Activated CD4-positive, CD25-positive, alpha-beta regulatory T cell treated with anti-CD3 and anti-CD28 coated beads, Interleukin-2, amount 50 U/mL, for 24 hours (primary cell): Measurements from ENCODE around the gene RUNX2.
A peak's percentile ranks its signal among the peaks of the same experiment; 100 is the strongest.
"Not testable (repeated sequence)": the region's sequence is repeated elsewhere in the genome, so short reads cannot be mapped to it uniquely, and the experiment has no call there.

Experiments
- ATAC-seq, 2 donors: fragments of 150-1000 bp; cut with Tn5 transposase; one replicate each; pipeline ENCODE4 v1.10.0; 2021; ENCODE audit warnings: mild to moderate bottlenecking in 1 of 2, moderate library complexity in 1 of 2

The RUNX2 gene

DNA sequence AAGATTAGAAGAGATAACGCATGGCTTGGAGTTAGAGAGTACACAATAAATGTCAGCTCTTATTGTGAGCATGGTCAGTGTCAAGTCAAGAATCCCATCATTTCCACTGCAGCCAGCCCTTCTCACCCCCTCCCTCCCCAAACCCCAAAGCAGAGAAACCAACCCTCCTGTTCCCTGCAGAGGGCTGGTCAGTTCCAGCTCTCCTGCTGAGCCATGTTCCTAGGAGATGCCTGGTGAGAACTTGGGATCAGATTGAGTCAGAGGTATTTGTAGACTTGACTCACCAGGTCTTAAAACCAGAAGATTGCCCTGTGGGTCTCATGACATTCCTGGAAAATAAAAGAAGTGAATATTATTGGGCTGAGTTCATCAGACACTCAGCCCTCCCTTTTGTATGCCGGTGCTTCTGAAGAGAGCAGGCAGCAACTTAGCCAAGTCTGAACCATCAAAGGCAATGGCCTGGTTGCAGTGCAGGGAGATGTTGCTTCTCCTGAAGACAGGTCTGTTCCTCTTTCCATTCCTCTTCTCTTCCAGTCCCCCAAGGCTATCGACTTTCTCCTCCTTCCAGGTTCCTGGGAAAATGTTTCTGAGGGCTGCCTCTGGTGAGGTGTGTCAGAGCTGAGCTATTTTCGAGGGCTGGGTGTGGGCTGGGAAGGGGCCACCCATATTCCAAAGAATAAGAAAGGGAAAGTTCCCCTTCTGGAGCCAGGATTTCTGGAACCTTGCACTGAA is 327.8 kb downstream of the RUNX2 start:
- no peak for ATAC-seq

DNA sequence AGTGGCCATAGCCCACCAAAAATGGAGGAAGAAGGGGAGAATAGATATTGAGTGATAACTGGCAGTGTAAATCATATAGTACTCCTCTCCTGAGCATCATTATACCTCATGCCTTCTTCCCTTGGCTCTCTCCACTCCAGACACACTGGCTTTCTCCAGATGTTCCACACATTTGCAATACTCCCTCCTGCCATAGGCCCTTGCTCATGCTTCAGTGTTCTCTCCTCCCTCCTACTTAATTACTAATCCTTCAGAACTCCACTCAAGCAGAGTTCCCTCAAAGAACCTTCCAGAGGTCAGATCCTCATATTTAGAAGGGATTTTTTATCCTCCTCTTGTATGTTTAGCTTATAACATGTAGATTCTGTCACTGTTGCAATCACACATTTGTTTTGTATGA is 329.1 kb downstream of the RUNX2 start:
- ATAC-seq, result no peak

DNA sequence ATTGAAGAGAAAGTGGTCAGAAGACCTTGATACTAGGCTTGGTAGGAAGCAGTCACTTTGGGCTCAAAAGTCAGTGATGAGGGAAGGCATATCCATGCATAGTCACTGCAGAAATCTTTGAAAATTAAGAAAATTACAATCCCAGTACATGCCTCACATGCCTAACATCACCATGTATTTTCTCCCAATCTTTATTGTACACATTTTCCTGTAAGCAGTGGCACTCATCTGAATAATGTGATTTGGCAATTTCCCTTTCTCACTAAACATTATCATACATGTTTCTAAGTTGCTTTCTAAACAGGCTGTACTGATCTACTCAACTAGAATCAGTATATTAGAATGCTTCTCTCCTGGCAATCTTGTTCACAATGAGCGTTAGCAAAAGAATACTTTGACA is 330.3 kb downstream of the RUNX2 start:
- no peak for ATAC-seq

DNA sequence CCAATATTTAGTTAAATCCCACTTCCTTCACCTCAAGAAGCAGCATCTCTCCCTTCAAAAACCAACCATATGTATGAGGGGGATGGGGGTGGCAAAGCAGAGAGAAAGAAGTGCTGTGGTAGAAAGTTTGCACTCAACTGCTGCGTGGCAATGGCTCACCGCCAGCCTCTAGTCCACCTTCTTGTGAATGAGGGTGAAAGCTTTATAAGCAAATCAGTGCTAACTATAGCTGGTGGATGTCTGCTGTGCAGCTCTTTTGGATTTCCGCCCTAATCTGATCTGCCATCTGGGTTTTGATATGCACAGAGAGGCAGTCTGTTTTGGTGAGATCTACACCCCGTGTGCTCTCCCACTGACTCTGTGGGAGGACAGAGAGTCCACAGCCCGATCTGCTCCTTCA is 330.8 kb downstream of the RUNX2 start:
- no peak for ATAC-seq

DNA sequence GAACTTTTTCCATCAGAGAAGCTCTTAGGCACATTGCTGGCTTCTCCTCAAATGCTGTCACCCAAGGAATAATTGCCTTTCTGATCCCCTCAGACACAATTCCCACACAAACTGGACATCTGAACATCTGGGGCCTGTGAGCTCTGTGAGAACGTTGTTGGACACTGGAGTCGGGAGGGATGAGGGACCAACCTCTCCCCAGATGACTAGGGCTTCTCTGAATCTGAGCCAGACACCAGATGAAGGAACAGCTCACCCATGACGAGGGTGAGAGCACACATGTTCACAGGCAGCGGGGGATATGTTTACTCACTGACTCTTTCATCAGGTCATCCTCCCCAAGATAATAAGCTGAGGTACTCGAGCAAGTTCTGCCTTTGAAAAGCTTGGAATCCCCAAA is 333.5 kb downstream of the RUNX2 start:
- ATAC-seq, result no peak

DNA sequence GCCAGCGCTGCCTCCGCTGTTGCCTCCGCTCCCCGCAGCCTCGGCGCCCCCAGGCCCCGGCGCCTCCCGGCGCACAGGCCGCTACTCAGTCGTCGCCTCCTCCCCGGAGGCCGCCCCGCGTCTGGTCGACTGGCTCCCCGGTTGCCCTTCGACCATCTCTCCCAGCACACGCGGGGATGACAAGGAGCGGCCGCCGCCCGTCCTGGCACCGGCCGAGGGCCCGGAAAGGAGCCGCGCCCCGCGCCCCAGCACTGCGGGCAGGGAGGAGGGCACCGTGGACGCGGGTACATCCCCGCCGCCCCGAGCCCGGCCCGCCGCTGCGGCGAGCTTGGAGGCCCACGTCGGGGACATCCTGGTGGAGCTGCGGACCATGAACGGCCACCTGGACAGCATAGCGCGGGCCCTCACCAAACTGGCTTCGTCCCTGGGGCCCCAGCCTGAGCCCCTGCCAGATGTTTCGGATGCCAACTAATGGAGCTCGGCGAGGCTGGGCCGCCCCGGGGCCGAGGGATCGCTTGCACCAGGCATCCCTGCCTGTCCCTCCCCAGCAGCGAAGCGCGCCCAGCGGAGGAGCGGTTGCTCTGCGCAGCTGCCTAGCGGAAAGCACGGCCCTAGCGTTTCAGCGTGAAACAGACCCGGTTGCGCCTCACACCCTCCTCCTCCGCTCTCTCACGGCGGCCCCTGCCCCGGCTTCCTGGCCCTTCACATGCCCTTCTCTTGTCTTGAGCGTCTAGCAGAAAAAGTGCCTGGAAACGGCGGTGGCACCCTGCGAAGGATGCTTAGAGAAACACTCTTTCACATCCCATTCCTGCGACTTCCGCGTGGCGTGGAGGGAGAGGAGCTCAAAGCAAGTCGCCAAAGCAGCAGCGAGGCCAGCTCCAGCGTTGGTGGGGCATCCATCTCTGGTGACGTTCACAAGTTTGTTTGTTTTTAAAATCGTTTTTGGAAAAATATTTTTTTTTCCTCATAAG is 335.4 kb downstream of the RUNX2 start:
- peak; percentile 61 to 73 for ATAC-seq

DNA sequence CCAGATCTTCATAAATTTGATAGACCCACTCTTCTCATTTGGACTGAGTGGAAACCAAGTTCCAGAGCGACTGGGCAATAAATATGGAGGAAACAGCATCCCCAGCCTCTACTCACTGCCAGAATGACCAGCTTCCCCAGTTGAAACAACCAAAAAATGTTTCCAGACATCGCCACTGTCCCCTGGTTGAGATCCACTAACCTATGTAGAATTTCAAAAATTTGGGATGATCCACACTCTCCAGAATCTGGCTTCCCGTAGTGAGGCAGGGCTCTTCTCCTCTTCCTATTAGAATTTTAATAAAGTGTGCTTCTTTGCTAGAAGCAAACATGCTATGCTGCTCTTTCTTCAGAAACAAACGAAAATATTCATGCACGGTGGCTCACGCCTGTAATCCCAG is 336.6 kb downstream of the RUNX2 start:
- no peak for ATAC-seq

DNA sequence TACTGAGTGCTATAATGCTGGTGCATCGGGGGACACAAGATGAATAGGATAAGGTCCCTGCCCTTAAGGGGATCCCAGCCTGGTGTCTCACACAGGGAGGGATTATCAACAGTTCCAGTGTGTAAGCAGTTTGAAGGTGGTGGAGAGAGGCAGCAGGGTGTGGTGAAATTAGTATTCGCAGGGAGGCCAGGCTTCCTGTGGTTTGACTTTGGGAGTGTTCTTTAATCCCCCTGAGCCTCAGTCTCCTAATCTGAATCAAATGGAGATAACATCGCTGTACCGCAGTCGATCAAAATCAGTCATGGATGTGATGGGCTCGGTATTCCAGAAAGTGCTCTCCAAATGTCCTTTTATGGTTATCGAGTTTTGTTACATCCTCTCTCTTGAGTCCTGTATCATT is 337.7 kb downstream of the RUNX2 start:
- no peak for ATAC-seq

DNA sequence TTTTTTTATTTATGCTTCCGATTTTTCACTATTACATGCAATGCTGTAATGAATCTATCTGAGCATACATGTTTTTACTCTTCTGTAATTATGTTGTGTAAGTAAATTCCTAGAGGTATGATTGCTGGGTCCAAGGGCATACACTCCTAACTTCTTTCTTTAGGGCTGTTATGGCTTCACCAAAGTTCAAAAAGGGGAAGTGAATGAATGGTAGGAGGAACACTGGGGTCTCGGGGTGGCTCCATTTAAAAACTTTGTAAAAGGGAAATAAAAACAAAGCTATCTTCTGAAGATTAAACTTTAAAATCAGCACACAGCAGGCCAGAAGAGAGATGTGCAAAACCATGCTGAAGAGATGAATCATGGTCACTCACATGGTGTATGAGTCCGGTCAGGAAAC is 338.7 kb downstream of the RUNX2 start:
- ATAC-seq, result no peak

DNA sequence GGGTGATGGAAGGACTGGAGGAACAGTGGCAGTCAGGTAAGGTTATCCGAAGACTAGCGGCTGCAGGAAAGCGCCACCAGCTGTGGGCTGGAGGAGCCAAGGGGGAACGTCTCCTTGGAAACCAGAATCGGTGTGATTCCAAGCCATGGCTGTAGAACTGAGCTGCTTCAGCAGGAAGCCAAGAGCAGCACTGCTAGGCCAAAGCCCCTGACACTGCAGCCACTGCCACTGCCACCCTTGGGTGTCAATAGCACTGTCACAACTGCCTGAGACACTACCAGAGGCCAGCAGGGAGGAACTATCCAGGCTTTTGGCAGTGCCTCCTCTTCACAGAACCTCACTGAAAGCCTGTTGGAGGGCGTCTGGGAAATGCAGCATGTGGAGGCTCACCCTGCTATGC is 339.2 kb downstream of the RUNX2 start:
- no peak for ATAC-seq

DNA sequence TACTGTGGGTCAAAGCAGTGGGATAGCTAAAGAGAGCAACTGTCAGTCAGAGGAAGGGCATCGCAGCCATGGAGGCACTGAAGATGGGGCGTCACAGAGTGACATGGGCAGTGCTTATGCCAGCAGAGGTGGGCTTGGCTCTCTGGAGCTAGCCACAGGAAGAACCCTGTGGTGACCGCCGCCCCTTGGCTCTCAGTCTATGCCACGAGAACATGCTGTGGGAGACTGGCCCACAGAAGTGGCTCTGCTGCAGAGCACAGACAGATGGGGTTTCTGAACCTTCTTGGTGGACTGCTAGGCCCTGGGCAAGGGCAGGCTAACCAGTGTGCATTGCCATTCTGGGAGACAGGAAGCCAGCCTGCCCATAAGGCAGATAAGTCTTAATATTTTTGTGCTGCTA is 339.6 kb downstream of the RUNX2 start:
- ATAC-seq, result no peak

DNA sequence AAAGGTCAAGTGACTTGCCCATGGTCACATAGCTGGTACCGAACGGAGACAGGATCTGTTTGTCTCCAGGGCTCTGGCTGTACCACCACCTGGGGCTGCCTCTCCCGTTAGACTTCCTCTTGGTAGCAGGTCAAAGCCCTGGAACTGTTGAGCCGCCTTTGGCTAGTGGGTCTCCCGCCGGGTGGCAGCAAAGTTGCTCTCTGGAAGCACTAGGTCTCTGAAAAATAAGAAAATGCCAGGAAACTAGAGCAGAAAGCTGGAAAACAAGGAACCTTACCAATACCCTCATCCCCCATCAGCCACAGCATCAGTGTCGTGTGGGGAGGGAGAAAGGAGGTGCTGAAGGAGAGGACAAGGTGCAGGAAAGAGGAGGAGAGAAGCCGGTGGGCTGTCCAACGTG is 340.6 kb downstream of the RUNX2 start:
- no peak for ATAC-seq

DNA sequence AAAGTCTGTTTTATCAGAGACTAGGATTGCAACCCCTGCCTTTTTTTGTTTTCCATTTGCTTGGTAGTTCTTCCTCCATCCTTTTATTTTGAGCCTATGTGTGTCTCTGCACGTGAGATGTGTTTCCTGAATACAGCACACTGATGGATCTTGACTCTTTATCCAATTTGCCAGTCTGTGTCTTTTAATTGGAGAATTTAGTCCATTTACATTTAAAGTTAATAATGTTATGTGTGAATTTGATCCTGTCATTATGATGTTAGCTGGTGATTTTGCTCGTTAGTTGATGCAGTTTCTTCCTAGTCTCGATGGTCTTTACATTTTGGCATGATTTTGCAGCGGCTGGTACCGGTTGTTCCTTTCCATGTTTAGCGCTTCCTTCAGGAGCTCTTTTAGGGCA is 345.0 kb downstream of the RUNX2 start:
- not testable (repeated sequence) for ATAC-seq

DNA sequence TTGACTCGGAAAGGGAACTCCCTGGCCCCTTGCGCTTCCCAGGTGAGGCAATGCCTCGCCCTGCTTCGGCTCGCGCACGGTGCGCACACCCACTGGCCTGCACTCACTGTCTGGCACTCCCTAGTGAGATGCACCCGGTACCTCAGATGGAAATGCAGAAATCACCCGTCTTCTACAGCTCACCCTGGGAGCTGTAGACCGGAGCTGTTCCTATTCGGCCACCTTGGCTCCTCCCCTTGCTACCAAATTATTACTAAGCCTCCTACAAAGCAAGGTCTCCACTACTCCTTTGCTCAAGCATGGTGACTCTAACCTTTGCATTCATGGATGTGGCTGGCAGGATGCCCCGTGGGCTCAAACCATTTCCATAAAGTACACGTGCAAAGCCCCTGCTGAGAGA is 347.0 kb downstream of the RUNX2 start:
- not testable (repeated sequence) for ATAC-seq

DNA sequence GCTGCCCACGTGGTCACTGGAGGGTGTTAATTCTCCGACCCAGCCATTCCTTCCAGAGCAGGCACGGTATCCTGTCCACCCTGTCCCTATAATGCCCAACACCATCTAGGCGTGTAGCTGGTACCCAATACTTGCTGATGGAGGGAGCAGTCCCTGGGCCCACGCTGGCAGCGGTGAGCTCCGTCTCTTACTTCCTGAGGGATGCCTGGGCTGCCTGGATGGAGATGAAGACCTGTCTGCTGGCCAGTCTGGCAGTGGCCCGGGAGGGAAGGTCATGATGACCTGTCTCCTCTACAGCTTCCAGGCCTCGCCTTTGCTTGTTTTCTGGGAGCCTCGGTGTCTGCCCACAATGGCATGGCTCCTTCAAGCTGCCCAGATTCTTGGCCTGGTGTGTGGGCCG is 347.5 kb downstream of the RUNX2 start:
- no peak for ATAC-seq

DNA sequence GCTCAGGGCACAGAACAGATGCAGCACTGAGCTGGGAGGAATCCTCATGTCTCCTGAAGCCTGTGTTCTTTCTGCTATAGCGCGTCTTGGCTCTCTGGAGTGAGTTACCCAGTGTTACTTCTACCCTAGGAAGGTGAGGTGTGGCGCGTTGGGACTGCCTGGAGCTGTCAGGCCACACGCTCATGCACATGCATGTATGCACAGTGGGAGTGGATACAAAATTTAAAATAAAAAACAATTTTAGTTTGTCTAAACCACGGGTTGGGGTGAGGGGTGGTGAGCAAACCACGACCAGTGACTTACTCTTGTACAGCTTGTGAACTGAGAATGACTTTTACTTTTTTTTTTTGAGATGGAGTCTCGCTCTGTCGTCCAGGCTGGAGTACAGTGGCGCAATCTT is 348.2 kb downstream of the RUNX2 start:
- ATAC-seq, result peak in 1 of 2 donors; percentile 12

DNA sequence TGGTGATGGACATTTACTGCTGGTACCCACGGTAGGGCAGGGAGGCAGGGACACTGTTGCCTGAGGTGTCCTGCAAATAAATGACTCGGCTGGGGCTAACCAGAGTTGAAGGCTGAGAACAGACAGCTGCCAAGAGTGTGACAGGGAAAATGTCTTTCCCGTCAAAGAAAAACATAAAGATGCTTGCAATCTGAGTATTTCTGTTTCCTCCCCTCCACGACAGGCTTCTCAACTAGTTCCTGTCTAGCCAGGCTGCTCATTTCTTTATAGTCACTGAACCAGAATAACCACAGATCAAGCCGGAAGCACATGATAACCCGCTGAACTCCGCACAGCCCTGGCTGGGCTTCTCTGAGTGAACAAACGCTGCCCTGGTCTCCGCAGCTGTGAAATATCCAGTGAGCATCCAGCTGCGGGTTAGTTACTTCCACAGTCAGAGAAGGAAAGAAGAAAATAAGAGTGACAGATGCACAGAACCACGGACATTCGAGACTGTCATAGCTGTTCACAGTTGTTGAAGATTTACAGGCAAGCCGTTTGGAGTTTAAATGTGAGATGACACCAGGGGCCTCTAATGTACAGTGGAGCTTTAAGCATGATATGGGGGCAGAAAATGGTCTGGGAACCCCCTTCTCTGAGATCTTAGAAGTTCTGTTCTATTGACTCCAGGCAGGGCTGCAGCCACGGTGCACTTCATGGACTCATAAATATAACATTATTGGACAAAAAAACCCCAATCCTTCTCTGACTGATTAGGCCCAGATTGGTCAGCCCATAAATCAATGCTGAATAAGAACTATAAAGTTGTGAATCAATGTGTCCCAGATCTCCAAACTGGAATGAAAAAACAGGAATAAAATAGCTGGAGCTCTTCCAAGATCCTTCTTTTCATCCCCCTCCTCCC is 349.5 kb downstream of the RUNX2 start:
- ATAC-seq, result peak; percentile 75 to 77

DNA sequence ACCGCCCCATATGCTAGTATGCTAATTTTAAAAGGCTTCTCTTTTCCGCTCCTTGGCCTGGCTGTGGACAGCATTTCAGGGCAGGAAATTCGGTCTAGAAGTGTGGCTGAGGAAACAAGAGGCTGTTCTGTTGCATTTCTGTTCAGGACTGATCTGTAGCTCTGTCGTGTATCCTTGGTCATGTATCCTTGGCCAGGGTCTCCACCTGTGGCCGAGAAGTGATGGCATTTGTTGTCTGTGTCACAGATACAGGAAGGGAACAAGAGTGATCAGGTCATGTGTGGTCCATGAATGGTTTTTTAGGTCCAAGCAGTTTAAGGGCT is 350.1 kb downstream of the RUNX2 start:
- no peak for ATAC-seq

DNA sequence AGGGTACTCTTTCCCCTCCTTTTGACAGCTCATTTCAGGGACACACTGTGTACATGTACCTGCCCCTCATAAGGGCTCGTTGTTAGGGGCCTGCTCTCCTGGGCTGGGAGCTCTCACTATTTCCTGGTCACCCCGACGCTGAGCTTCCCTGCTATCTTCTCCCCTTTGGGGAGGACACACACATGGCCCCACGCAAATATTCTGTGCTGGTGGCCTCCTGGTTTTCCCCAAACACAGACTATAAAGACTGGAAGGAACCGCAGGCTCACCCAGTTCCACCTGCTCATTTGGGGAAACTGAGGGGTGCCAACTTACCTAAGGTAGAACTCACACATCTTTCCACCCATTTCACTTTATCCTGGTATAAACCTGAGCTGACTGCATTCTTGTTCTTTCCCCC is 351.0 kb downstream of the RUNX2 start:
- no peak for ATAC-seq

DNA sequence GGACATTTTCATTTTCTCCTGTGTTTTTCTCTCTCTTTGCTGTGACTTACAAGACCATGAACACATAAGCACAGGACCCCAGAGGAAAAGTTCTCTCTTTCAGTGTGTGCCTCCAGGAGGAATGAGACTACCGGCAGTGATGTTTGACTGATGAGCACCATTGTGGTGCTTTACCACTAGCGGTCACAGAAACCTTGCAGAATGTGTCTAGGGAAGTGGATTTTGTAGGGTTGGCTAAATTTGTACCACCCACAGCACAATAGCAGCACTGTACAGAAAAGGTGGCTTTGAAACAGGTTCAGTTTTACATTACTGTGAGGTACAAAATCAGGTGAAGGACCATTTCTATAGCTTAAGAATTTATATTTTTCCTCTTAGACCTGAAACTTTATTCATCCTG is 351.5 kb downstream of the RUNX2 start:
- ATAC-seq, result no peak

DNA sequence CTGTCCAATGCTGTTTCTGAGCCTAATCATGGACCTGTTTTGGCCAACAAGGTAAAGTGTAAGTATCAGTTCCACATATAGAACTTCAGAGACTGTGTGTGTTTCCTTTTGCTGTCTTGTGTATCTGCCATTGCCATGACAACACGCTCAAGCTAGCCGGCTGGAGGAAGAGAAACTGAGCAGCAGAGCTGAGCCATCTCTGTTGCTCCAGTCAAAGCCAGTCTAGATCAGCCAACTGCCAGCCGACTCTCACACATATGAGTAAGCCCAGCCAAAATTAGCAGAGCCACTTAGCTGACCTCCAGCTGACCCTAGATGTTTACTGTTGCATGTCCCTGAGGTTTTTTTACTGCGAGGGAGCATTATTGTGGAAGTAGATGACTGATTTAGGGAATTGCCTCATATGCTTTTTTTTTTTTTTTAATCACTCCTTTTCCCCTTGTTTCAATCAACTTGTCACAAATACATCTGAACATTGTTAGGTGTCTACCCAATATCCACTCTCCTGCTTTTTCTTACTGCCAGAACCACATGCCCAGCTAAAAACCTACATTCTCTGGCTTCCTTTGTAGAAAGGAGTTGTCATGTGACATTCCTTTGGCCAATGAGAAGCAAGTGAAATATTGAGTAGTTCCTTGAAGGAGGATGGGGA is 353.9 kb downstream of the RUNX2 start:
- peak; percentile 79 to 82 for ATAC-seq

DNA sequence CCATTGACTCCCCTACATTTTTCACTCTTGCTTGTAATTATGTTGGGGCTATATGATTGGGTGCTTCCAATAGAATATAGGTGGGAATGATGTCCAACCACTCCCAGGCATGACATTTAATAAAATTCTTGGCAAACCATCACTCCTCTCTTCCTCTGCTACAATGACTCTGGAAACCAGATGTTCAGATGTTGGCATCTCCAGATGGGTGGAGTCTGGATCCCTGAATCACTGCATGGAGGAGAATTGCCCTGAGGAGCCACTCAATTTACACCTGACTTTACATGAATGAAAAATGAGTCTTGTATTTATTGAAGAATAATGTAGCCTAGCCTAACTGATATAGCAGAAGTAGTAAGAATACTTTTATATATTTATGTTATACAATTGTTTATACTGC is 356.3 kb downstream of the RUNX2 start:
- no peak for ATAC-seq

DNA sequence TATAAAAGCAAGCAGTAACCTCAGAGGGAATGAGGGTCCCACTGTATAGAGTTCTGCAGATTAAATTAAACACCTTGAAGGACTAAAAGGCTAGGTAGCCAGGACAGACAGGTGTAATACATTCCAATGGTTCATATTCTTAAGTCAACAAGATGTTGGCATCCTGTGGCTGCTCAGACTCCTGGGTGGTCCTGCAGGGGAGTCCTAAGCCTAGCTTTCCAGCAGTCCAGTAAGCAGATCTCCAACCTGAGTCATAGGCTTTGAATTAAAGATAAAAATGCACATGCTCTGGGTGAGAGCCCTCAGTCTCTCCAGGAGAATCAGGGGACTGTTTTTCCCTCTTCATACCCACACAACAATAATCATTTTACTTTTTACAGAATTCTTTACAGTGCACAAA is 356.9 kb downstream of the RUNX2 start:
- no peak for ATAC-seq
